ENCODE data around the gene SLC22A23.

GRCh38 chr6:3227363-3228045 is 229.3 kb downstream of the SLC22A23 start, which contains the start of gene TUBB2B:
- TF ChIP-seq CTCF (IDR thresholded peaks at IDR 0.05) (no peak), ZFX (IDR thresholded peaks at IDR 0.05; ENCODE audit: borderline replicate concordance) (no peak)

All from 22Rv1 (cell line).